A549 (cell line): ENCODE results near the gene ANKRD6.

Source experiments
- CEBPB ChIP-seq, 2 experiments: fragments of >200 bp in 1 of 2; sonication (Bioruptor Twin) in 1 of 2; formaldehyde crosslinking in 1 of 2; IDR thresholded peaks; 2 replicates each; pipeline ENCODE4 v1.6.1; 2012 to 2016
- CHD4 ChIP-seq: fragments of 200-600 bp; sonication (generic); IDR thresholded peaks from 2 replicates; pipeline ENCODE4 v1.6.1; 2016; ENCODE audit warnings: antibody characterized with exemption, mild to moderate bottlenecking, borderline replicate concordance
- EP300 ChIP-seq, 2 experiments: fragments of >200 bp; sonication (Bioruptor Twin); formaldehyde crosslinking; IDR thresholded peaks; 2 replicates in 1 of 2; 3 replicates in 1 of 2; pipeline ENCODE4 v1.6.1; 2016 to 2017
- FOXS1 ChIP-seq: fragments of 250-450 bp; sonication (Bioruptor Pico); IDR thresholded peaks from 2 replicates; pipeline ENCODE4 v1.5.0; 2020; ENCODE audit warnings: mild to moderate bottlenecking, moderate library complexity
- JUNB ChIP-seq: fragments of >200 bp; sonication (Bioruptor Twin); formaldehyde crosslinking; IDR thresholded peaks from 2 replicates; pipeline ENCODE4 v1.6.1; 2016
- POLR2A ChIP-seq: IDR thresholded peaks from 2 replicates; pipeline ENCODE4 v1.6.1; 2012; ENCODE audit warnings: mild to moderate bottlenecking, low read length
- RAD21 ChIP-seq, 2 experiments: fragments of >200 bp in 1 of 2; sonication (Bioruptor Twin) in 1 of 2; formaldehyde crosslinking in 1 of 2; IDR thresholded peaks in 1 of 2; conservative IDR thresholded peaks in 1 of 2; 2 replicates in 1 of 2; 3 replicates in 1 of 2; pipeline ENCODE4 v1.6.1; 2012 to 2018; ENCODE audit warnings: inconsistent platforms in 1 of 2
- RFX5 ChIP-seq: fragments of 450-650 bp; IDR thresholded peaks from 2 replicates; pipeline ENCODE4 v1.7.1; 2014; ENCODE audit warnings: antibody characterized with exemption, mild to moderate bottlenecking, moderate library complexity
- TF ChIP-seq, protein P1 (sequence below): IDR thresholded peaks from 2 replicates; pipeline ENCODE4 v1.6.1; 2012
- TF ChIP-seq, protein P2 (sequence below): fragments of >200 bp; sonication (Bioruptor Twin); formaldehyde crosslinking; IDR thresholded peaks from 3 replicates; pipeline ENCODE4 v1.5.1; 2016
- TF ChIP-seq, protein P3 (sequence below): fragments of 150-350 bp; IDR thresholded peaks from 2 replicates; pipeline ENCODE4 v1.6.1; 2014; ENCODE audit warnings: low read depth, mild to moderate bottlenecking, low read length
- TF ChIP-seq, protein P4 (sequence below): IDR thresholded peaks from 2 replicates; pipeline ENCODE4 v1.6.1; 2012

DNA sequence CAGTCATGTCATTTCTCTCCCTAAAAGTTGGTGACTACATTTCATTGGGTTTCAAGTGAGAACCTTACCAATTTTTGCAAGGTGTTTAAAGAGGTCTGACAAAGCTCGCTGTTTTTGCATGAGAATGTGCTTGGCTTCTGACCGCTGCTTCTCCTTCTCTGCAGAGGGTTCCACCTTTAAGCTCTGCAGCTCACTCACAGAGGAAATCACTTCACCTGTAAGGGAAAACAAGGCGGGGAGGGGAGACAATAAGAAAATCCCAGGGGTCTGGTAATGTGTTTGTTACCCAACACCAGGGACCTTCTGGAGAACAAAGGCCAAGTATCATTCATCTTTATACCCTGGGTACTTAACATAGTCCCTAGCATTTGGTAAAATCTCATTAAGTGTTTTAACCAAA lies 245.6 kb downstream of the ANKRD6 start:
- TF ChIP-seq EP300 (IDR thresholded peaks at IDR 0.05) (no peak), RAD21 (conservative IDR thresholded peaks at IDR 0.05 in 1 of 2, IDR thresholded peaks at IDR 0.05 in 1 of 2) (no peak), CEBPB (IDR thresholded peaks at IDR 0.05) (no peak), RFX5 (no peak), POLR2A (no peak), JUNB (no peak), CHD4 (no peak), FOXS1 (CRISPR knock-in tag) (no peak)
- TF ChIP-seq, protein P1, sequence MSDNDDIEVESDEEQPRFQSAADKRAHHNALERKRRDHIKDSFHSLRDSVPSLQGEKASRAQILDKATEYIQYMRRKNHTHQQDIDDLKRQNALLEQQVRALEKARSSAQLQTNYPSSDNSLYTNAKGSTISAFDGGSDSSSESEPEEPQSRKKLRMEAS = no peak
- TF ChIP-seq, protein P2, sequence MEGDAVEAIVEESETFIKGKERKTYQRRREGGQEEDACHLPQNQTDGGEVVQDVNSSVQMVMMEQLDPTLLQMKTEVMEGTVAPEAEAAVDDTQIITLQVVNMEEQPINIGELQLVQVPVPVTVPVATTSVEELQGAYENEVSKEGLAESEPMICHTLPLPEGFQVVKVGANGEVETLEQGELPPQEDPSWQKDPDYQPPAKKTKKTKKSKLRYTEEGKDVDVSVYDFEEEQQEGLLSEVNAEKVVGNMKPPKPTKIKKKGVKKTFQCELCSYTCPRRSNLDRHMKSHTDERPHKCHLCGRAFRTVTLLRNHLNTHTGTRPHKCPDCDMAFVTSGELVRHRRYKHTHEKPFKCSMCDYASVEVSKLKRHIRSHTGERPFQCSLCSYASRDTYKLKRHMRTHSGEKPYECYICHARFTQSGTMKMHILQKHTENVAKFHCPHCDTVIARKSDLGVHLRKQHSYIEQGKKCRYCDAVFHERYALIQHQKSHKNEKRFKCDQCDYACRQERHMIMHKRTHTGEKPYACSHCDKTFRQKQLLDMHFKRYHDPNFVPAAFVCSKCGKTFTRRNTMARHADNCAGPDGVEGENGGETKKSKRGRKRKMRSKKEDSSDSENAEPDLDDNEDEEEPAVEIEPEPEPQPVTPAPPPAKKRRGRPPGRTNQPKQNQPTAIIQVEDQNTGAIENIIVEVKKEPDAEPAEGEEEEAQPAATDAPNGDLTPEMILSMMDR = no peak
- TF ChIP-seq, protein P3, sequence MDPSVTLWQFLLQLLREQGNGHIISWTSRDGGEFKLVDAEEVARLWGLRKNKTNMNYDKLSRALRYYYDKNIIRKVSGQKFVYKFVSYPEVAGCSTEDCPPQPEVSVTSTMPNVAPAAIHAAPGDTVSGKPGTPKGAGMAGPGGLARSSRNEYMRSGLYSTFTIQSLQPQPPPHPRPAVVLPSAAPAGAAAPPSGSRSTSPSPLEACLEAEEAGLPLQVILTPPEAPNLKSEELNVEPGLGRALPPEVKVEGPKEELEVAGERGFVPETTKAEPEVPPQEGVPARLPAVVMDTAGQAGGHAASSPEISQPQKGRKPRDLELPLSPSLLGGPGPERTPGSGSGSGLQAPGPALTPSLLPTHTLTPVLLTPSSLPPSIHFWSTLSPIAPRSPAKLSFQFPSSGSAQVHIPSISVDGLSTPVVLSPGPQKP = no peak
- TF ChIP-seq, protein P4, sequence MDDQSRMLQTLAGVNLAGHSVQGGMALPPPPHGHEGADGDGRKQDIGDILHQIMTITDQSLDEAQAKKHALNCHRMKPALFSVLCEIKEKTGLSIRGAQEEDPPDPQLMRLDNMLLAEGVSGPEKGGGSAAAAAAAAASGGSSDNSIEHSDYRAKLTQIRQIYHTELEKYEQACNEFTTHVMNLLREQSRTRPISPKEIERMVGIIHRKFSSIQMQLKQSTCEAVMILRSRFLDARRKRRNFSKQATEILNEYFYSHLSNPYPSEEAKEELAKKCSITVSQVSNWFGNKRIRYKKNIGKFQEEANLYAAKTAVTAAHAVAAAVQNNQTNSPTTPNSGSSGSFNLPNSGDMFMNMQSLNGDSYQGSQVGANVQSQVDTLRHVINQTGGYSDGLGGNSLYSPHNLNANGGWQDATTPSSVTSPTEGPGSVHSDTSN = no peak
